ENCODE data around the gene AEN.

The AEN gene

DNA sequence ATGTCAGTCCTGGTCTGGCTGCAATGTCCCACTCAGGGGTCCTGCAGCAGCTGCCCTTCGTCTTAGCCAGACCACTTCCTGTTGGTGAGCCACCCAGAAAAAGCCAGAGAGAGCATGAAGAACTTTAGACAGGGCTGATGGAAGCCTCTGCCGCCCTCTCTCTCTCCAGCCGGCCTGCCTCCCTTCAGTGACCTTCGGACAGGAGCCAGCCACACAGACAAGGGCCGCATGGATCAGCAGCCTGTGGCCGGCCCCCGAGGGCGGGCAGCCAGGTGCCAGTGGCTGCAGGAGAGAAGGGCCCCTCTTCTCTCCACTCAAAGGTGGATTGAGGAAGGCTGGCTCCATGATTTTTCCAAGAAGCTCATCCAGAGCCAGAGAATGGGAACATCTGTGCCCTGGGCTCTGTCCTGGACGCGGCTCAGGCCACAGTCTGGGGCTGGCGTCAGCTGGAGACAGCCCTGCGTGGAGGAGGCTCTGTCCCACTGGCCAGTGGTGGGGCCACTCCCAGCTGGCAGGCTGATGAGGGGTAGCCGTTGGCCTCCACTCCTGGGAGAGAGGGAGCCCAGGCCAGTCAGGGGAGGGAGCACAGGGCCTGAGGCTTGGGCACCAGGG lies 60.6 kb downstream of the AEN start:
- no peaks in the 10 kb centered on the region for H3K27me3 ChIP-seq (ENCODE audit: control insufficient read depth, insufficient read depth, low read length)
- no peaks in the 10 kb centered on the region for H3K4me1 ChIP-seq (ENCODE audit: control insufficient read depth, insufficient read depth, low read length)
- H3K36me3 ChIP-seq (ENCODE audit: control insufficient read depth, insufficient read depth, low read length): no peaks in the 10 kb centered on the region
- H3K9ac ChIP-seq (ENCODE audit: low read length): no peak overlapping the region
- no peak overlapping the region for H3K27ac ChIP-seq (ENCODE audit: low read depth, low read length)
- no peak overlapping the region for H3K4me3 ChIP-seq (ENCODE audit: low read length)

All from rectal smooth muscle tissue (tissue), 1 donor.